GM12891 (cell line): ENCODE results near the gene ETF1.

Experiments used
- PAX5 ChIP-seq: IDR thresholded peaks from 2 replicates; pipeline ENCODE4 v1.6.1; 2011; ENCODE audit warnings: low read length, moderate library complexity, mild to moderate bottlenecking; ENCODE audit not compliant: insufficient read depth, severe bottlenecking
- POLR2A ChIP-seq: IDR thresholded peaks from 2 replicates; pipeline ENCODE4 v1.6.1; 2011; ENCODE audit warnings: low read depth, low read length, control low read depth
- POLR2AphosphoS5 ChIP-seq: IDR thresholded peaks from 2 replicates; pipeline ENCODE4 v1.6.1; 2011; ENCODE audit warnings: low read depth, low read length, control low read depth
- POU2F2 ChIP-seq: IDR thresholded peaks from 2 replicates; pipeline ENCODE4 v1.6.1; 2011; ENCODE audit warnings: low read depth, mild to moderate bottlenecking, control low read depth, low read length, moderate library complexity
- SPI1 ChIP-seq: IDR thresholded peaks from 2 replicates; pipeline ENCODE4 v1.6.1; 2011; ENCODE audit warnings: low read depth, low read length, control low read depth
- TAF1 ChIP-seq: IDR thresholded peaks from 2 replicates; pipeline ENCODE4 v1.6.1; 2011; ENCODE audit warnings: low read depth, low read length, control low read depth

- TF ChIP-seq POLR2AphosphoS5 (no peak), TAF1 (no peak), POLR2A (no peak), SPI1 (no peak), PAX5 (no peak), POU2F2 (no peak)
Measured at GRCh38 chr5:138580001-138580400, 37.0 kb upstream of the ETF1 start.
